Small intestine (tissue), 7 donors: ENCODE measurements around the gene SPEM1. TPM values are rescaled to one million over a fixed set of nuclear protein-coding genes. Genes with fewer than 3 reads are reported as not detected.

ENCODE experiments used
- DNase-seq, 2 donors: peaks; one replicate each; pipeline versions ENCODE4 v3.0.0 to v3.0.0-alpha.2; 2013
- FAIRE-seq: peaks from 2 replicates; lab custom pipeline; 2012; peaks lifted over from hg19 to GRCh38; lab: Jason Lieb, UNC
- H3K27ac ChIP-seq, 3 donors: one replicate each; pipeline ENCODE4 v1.5.1; 2013; ENCODE audit warnings: low read length in 2 of 3, mild to moderate bottlenecking in 2 of 3, control low read depth in 1 of 3, inconsistent platforms in 1 of 3, low read depth in 1 of 3, moderate library complexity in 1 of 3
- H3K27me3 ChIP-seq, 3 donors: one replicate each; pipeline ENCODE4 v1.6.1; 2013; ENCODE audit warnings: low read length in 3 of 3, inconsistent platforms in 1 of 3; ENCODE audit not compliant: control insufficient read depth in 3 of 3, insufficient read depth in 3 of 3
- H3K36me3 ChIP-seq, 3 donors: one replicate each; pipeline ENCODE4 v1.6.1; 2013; ENCODE audit warnings: low read length in 3 of 3, inconsistent platforms in 1 of 3, low read depth in 1 of 3, mild to moderate bottlenecking in 1 of 3, moderate library complexity in 1 of 3; ENCODE audit not compliant: control insufficient read depth in 3 of 3, insufficient read depth in 2 of 3
- H3K4me1 ChIP-seq, 3 donors: one replicate each; pipeline ENCODE4 v1.6.1; 2013; ENCODE audit warnings: low read length in 2 of 3, inconsistent platforms in 1 of 3, low read depth in 1 of 3, mild to moderate bottlenecking in 1 of 3, moderate library complexity in 1 of 3; ENCODE audit not compliant: control insufficient read depth in 3 of 3, insufficient read depth in 2 of 3
- H3K4me3 ChIP-seq, 3 donors: one replicate each; pipeline ENCODE4 v1.5.1; 2013; ENCODE audit warnings: low read length in 3 of 3, control low read depth in 1 of 3, inconsistent platforms in 1 of 3, low read depth in 1 of 3, mild to moderate bottlenecking in 1 of 3, moderate library complexity in 1 of 3
- H3K9me3 ChIP-seq, 2 donors: one replicate each; pipeline ENCODE4 v1.6.1; 2013; ENCODE audit warnings: low read depth in 1 of 2, low read length in 1 of 2; ENCODE audit not compliant: control insufficient read depth in 2 of 2, insufficient read depth in 1 of 2
- WGBS, 3 donors: extraction: QIAGEN DNeasy Blood & Tissue Kit; methylation state at CpG; one replicate each; pipeline ENCODE4 v1.1.7; 2013; 5-methylcytosine and 5-hydroxymethylcytosine counted together
- polyA plus RNA-seq, 4 donors: library from polyadenylated mRNA; stranded (reverse) in 3 of 4; unstranded in 1 of 4; fragments of 200-250 nt in 3 of 4; fragments of 120-200 nt in 1 of 4; gene quantifications; one replicate each; pipeline versions ENCODE4 v1.2.1 to v1.2.3, GENCODE V29; 2013
- donor health status: healthy with polysubstance abuse.
- donor health status: control.
- donor health status: control.
- donor health status: Bipolar disorder and iron deficiency.
- donor health status: healthy.

SPEM1 gene
- polyA plus RNA-seq, 4 donors, result not detected

- WGBS, 3 donors, result 78 to 87% (median 85%) methylated on average over 7 of the region's 7 CpGs
- DNase-seq (no peak), FAIRE-seq (no peak)
- Histone ChIP-seq H3K36me3 (no peaks in the 10 kb centered on the region), H3K27ac (no peak overlapping the region), H3K9me3 (no peaks in the 10 kb centered on the region), H3K4me1 (peaks cover 0 to 36% (median 0%) of the 10 kb centered on the region in 3 donors), H3K4me3 (no peak overlapping the region), H3K27me3 (peaks cover 0 to 82% (median 17%) of the 10 kb centered on the region in 3 donors)
Observed at GRCh38 chr17:7443499-7444485, 23.7 kb downstream of the SPEM1 start.

- FAIRE-seq, result no peak
- peaks cover 0 to 72% (median 17%) of the 10 kb centered on the region in 3 donors for H3K27me3 ChIP-seq
- H3K9me3 ChIP-seq, result no peaks in the 10 kb centered on the region
- no peaks in the 10 kb centered on the region for H3K36me3 ChIP-seq
- peak within 1 kb of the TSS; percentile 34 to 47 (median 46) for H3K4me3 ChIP-seq
- H3K4me1 ChIP-seq, result peaks cover 0 to 27% (median 0%) of the 10 kb centered on the region in 3 donors
- DNase-seq, result peak; percentile 68 to 71
- 4 to 5% (median 5%) methylated on average over 35 to 51 of the region's 51 CpGs for WGBS, 3 donors
- H3K27ac ChIP-seq, result no peak within 1 kb of the TSS
Observed at GRCh38 chr17:7444682-7445618, 24.8 kb downstream of the SPEM1 start, which contains the start of gene CHRNB1. CHRNB1 (plus strand) TSS chr17:7445061; CDS start chr17:7445128, 67 bp downstream.

GRCh38 chr17:7445619-7445968 lies 25.5 kb downstream of the SPEM1 start:
- no peaks in the 10 kb centered on the region for H3K9me3 ChIP-seq
- WGBS, 3 donors, result 0 to 5% (median 2%) methylated on average over 16 of the region's 16 CpGs
- H3K4me1 ChIP-seq, result peaks cover 0 to 21% (median 0%) of the 10 kb centered on the region in 3 donors
- no peak overlapping the region for H3K27ac ChIP-seq
- no peak for FAIRE-seq
- H3K27me3 ChIP-seq, result peaks cover 0 to 65% (median 13%) of the 10 kb centered on the region in 3 donors
- H3K36me3 ChIP-seq, result no peaks in the 10 kb centered on the region
- H3K4me3 ChIP-seq, result peak overlapping the region; percentile 34 to 47 (median 46)
- DNase-seq, result peak; percentile 81

- peaks cover 0 to 19% (median 0%) of the 10 kb centered on the region in 3 donors for H3K4me1 ChIP-seq
- WGBS, 3 donors, result 90 to 91% (median 90%) methylated on average over 7 of the region's 7 CpGs
- H3K27ac ChIP-seq, result no peak overlapping the region
- DNase-seq (no peak), FAIRE-seq (no peak)
- no peak overlapping the region for H3K4me3 ChIP-seq
- no peaks in the 10 kb centered on the region for H3K36me3 ChIP-seq
- H3K27me3 ChIP-seq, result peaks cover 0 to 37% (median 10%) of the 10 kb centered on the region in 3 donors
- no peaks in the 10 kb centered on the region for H3K9me3 ChIP-seq
Observed at GRCh38 chr17:7448461-7448860, 28.3 kb downstream of the SPEM1 start.

GRCh38 chr17:7459961-7460545 lies 39.9 kb downstream of the SPEM1 start:
- WGBS, 3 donors, result 70 to 73% (median 73%) methylated on average over 3 of the region's 3 CpGs
- FAIRE-seq, result no peak
- H3K36me3 ChIP-seq, result peaks cover 3 to 42% (median 3%) of the 10 kb centered on the region in 3 donors
- H3K9me3 ChIP-seq, result no peaks in the 10 kb centered on the region
- no peak overlapping the region for H3K4me3 ChIP-seq
- DNase-seq, result no peak
- no peak overlapping the region for H3K27ac ChIP-seq
- H3K4me1 ChIP-seq, result peaks cover 0 to 8% (median 0%) of the 10 kb centered on the region in 3 donors
- H3K27me3 ChIP-seq, result no peaks in the 10 kb centered on the region

- DNase-seq, result no peak
- H3K4me3 ChIP-seq, result no peak overlapping the region
- no peaks in the 10 kb centered on the region for H3K27me3 ChIP-seq
- WGBS, 3 donors, result 93 to 94% (median 94%) methylated on average over 7 of the region's 7 CpGs
- H3K9me3 ChIP-seq, result no peaks in the 10 kb centered on the region
- H3K27ac ChIP-seq, result no peak overlapping the region
- H3K4me1 ChIP-seq, result peaks cover 0 to 5% (median 0%) of the 10 kb centered on the region in 3 donors
- no peak for FAIRE-seq
- H3K36me3 ChIP-seq, result peaks cover 3 to 52% (median 6%) of the 10 kb centered on the region in 3 donors
Observed at GRCh38 chr17:7460850-7461660, 40.9 kb downstream of the SPEM1 start.

GRCh38 chr17:7462474-7463371 lies 42.6 kb downstream of the SPEM1 start:
- Histone ChIP-seq H3K27ac (no peak overlapping the region), H3K27me3 (no peaks in the 10 kb centered on the region), H3K4me3 (no peak overlapping the region), H3K4me1 (peaks cover 0 to 3% (median 0%) of the 10 kb centered on the region in 3 donors), H3K9me3 (no peaks in the 10 kb centered on the region), H3K36me3 (peaks cover 3 to 65% (median 8%) of the 10 kb centered on the region in 3 donors)
- 92 to 93% (median 92%) methylated on average over 37 to 44 of the region's 44 CpGs for WGBS, 3 donors
- FAIRE-seq, result no peak
- no peak for DNase-seq
